Heart left ventricle (tissue), 16 donors: ENCODE results near the gene PATJ. TPM values are rescaled to one million over a fixed set of nuclear protein-coding genes. Genes with fewer than 3 reads are reported as not detected.
"Not testable (repeated sequence)": the region's sequence is repeated elsewhere in the genome, so short reads cannot be mapped to it uniquely, and the experiment has no call there.

Experiments used
- ATAC-seq, 4 donors: fragments of 200-7000 bp; cut with Tn5 transposase; one replicate each; pipeline ENCODE4 v1.9.1; 2020 to 2022; ENCODE audit warnings: moderate library complexity in 4 of 4, mild to moderate bottlenecking in 3 of 4, moderate number of reproducible peaks in 1 of 4
- DNase-seq, 5 donors: peaks; one replicate each; pipeline ENCODE4 v3.0.0-alpha.2; 2020
- H3K27ac ChIP-seq, 12 donors: fragments of 200-600 bp; sonication (generic) in 4 of 12; one replicate each; pipeline versions ENCODE4 v1.5.0 to v1.8.0; 2016 to 2022; ENCODE audit warnings: mild to moderate bottlenecking in 2 of 12
- H3K27me3 ChIP-seq, 9 donors: fragments of 200-600 bp; sonication (generic) in 2 of 9; one replicate each; pipeline versions ENCODE4 v1.5.1 to v1.8.0; 2016 to 2022; ENCODE audit warnings: mild to moderate bottlenecking in 3 of 9
- H3K36me3 ChIP-seq, 9 donors: fragments of 200-600 bp; sonication (generic) in 2 of 9; one replicate each; pipeline versions ENCODE4 v1.5.0 to v1.8.0; 2018 to 2022; ENCODE audit warnings: mild to moderate bottlenecking in 2 of 9
- H3K4me1 ChIP-seq, 12 donors: fragments of 200-600 bp; sonication (generic) in 4 of 12; one replicate each; pipeline versions ENCODE4 v1.5.0 to v1.8.0; 2016 to 2022; ENCODE audit warnings: mild to moderate bottlenecking in 3 of 12
- H3K4me3 ChIP-seq, 12 donors: fragments of 200-600 bp; sonication (generic) in 4 of 12; one replicate each; pipeline versions ENCODE4 v1.5.0 to v1.8.0; 2017 to 2022; ENCODE audit warnings: mild to moderate bottlenecking in 9 of 12, moderate library complexity in 4 of 12
- H3K9me3 ChIP-seq, 12 donors: fragments of 200-600 bp; sonication (generic) in 4 of 12; one replicate each; pipeline versions ENCODE4 v1.5.0 to v1.8.0; 2016 to 2022; ENCODE audit warnings: mild to moderate bottlenecking in 1 of 12
- POLR2A ChIP-seq, 2 donors: fragments of 450-650 bp; IDR thresholded peaks; one replicate each; pipeline ENCODE4 v1.6.1; 2017; ENCODE audit warnings: antibody characterized with exemption in 2 of 2, mild to moderate bottlenecking in 2 of 2, moderate library complexity in 2 of 2
- WGBS, 4 donors: extraction: QIAGEN DNeasy Blood & Tissue Kit in 2 of 4; methylation state at CpG; one replicate each; pipeline versions ENCODE4 v1.1.5 to v1.1.7; 2013 to 2018; 5-methylcytosine and 5-hydroxymethylcytosine counted together
- intact Hi-C, 10 donors: fragments of 100-400 bp; cut with DNase I; formaldehyde crosslinking; loops; one replicate each; pipeline versions ENCODE4 v1.11.1 to v1.14.2; 2022
- polyA plus RNA-seq, 2 donors: library from polyadenylated mRNA; stranded (reverse); fragments of 200-250 nt; gene quantifications; one replicate each; pipeline ENCODE4 v1.2.3, GENCODE V29; 2013
- total RNA-seq, 9 donors: library from RNA; depleted of rRNA in 2 of 9; stranded (reverse); fragments of >200 nt in 2 of 9; fragmentation: NEBNext Ultra II Directional in 3 of 9; extraction: Animal tissue kit (Norgen Biotek cat#: 25700) in 3 of 9; gene quantifications; one replicate each; pipeline versions ENCODE4 v1.1.0 to v1.2.4, GENCODE V29; 2016 to 2023
- TF ChIP-seq, protein P1 (sequence below), 12 donors: fragments of 200-600 bp; sonication (generic) in 4 of 12; IDR thresholded peaks; one replicate each; pipeline versions ENCODE4 v1.5.0 to v1.8.0; 2018 to 2022; ENCODE audit warnings: antibody characterized with exemption in 12 of 12, mild to moderate bottlenecking in 5 of 12
- donor health status: ischemic (EF 13 %, LVEDD 7.1; RV severe dilation, severe dysfunction).
- donor health status: healthy with polysubstance abuse.
- donor health status: DM: no; HTN: yes; CAD: no.
- donor health status: DM: no; HTN: no; CAD: no.
- donor health status: ischemic (EF 25% LVEDD 6.9; RV normal size, moderate dysfunction).
- donor health status: ischemic (EF 25% LVEDD 5.7; RV mildly dilated, moderate dysfunction).
- donor health status: healthy.
- donor health status: DM: yes; HTN: yes; CAD: no.
- donor health status: ischemic (EF 35%, LVEDD 5.7; RV mildly dilated, moderate dysfunction).
- donor health status: nonischemic (EF 11% LVEDD 7.7; RV severe dilation, severe dysfunction).
- donor health status: DM: yes; HTN: yes; CAD: no.
- donor health status: PGD.
- donor health status: ischemic (EF 29% LVEDD 5.4; RV normal size, mild dysfunction).
- donor health status: nonischemic (EF 23%, LVEDD 6.1; RV moderate dilation, normal function).

Gene PATJ
- total and polyA plus RNA-seq, 11 donors = 6.6 to 190 (median 105) TPM

- no peak for ATAC-seq
- Histone ChIP-seq H3K36me3 (no peaks in the 10 kb centered on the region), H3K27ac (no peak overlapping the region), H3K4me3 (no peak overlapping the region), H3K4me1 (peaks cover 0 to 6% (median 0%) of the 10 kb centered on the region in 12 donors), H3K9me3 (no peaks in the 10 kb centered on the region), H3K27me3 (no peaks in the 10 kb centered on the region)
- peak in 1 of 5 donors; percentile 21 for DNase-seq
- no peak for TF ChIP-seq POLR2A (IDR thresholded peaks at IDR 0.05)
- TF ChIP-seq, protein P1, sequence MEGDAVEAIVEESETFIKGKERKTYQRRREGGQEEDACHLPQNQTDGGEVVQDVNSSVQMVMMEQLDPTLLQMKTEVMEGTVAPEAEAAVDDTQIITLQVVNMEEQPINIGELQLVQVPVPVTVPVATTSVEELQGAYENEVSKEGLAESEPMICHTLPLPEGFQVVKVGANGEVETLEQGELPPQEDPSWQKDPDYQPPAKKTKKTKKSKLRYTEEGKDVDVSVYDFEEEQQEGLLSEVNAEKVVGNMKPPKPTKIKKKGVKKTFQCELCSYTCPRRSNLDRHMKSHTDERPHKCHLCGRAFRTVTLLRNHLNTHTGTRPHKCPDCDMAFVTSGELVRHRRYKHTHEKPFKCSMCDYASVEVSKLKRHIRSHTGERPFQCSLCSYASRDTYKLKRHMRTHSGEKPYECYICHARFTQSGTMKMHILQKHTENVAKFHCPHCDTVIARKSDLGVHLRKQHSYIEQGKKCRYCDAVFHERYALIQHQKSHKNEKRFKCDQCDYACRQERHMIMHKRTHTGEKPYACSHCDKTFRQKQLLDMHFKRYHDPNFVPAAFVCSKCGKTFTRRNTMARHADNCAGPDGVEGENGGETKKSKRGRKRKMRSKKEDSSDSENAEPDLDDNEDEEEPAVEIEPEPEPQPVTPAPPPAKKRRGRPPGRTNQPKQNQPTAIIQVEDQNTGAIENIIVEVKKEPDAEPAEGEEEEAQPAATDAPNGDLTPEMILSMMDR (IDR thresholded peaks at IDR 0.05) = no peak
- 43 to 56% (median 47%) methylated on average over 6 of the region's 6 CpGs for WGBS, 4 donors
- intact Hi-C loops = no loop called here
Observed at GRCh38 chr1:62180639-62181038, 438.4 kb downstream of the PATJ start.

DNA sequence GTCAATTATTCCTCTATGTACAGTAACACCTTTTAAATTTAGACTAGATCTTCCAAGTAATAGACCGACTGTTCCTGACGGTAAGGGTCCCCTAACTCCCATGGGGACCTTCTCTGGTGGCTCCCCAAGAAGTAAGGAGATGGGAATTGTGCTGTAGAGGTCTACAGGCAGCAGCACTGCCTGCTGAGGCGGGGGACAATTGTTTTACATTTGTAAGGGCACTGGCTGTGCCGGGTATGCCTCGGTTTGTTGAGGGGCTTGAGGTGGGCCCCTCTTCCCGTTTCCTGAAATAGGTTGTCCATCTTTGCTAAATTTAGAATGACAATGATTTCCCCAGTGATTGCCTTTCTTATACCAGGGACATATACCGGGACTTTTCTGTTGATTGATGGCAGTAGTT is 439.3 kb downstream of the PATJ start:
- H3K4me3 ChIP-seq = no peak overlapping the region
- ATAC-seq (no peak), DNase-seq (no peak)
- no peaks in the 10 kb centered on the region for H3K36me3 ChIP-seq
- intact Hi-C loops = no loop called here
- H3K9me3 ChIP-seq = no peaks in the 10 kb centered on the region
- 75 to 82% (median 79%) methylated on average over 7 of the region's 7 CpGs for WGBS, 4 donors
- peaks cover 0 to 6% (median 0%) of the 10 kb centered on the region in 12 donors for H3K4me1 ChIP-seq
- no peaks in the 10 kb centered on the region for H3K27me3 ChIP-seq
- H3K27ac ChIP-seq = no peak overlapping the region
- no peak for TF ChIP-seq POLR2A (IDR thresholded peaks at IDR 0.05)
- TF ChIP-seq, protein P1 (IDR thresholded peaks at IDR 0.05) = no peak

GRCh38 chr1:62182157-62182556 is 439.9 kb downstream of the PATJ start:
- H3K27me3 ChIP-seq, intact Hi-C loops, H3K36me3 ChIP-seq, ATAC-seq, DNase-seq, H3K27ac ChIP-seq, H3K4me1 ChIP-seq, H3K4me3 ChIP-seq, H3K9me3 ChIP-seq: not testable (repeated sequence)
- 64 to 76% (median 72%) methylated on average over 8 of the region's 8 CpGs for WGBS, 4 donors

DNA sequence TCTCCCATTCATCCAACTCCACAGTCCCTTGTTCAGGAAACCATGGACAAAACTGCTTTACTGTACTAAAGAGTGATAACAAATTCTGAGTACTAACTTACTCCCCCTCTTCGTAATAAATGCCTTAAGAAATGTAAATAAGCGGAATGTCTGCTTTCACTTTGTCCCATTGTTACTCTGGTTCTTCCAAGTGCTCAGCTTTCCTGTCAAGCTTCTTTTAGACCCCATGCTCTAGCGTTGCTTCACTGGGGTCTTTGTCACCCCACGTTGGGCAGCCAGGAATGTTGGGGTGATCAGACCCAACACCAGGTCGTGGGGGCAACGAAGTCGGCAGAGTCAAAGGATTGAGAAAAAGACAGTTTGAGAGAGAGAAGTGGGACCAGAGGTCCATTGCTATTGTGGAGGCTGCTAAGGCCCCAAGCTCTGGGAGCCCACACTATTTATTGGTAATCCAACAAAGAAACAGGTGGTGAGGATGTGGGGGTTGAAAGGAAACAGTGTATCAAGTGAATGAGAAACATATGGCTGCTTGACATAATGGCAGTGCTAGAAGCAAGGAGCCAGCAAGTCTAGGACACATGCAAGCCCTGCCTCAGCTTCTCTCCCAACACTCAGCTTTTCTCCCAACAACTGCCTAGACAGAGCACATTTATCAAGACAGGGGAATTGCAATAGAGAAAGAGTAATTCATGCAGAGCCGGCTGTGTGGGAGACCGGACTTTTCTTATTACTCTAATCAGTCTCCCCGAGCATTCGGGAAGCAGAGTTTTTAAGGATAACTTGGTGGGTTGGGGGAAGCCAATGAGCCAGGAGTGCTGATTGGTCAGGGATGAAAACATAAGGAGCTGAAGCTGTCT is 441.1 kb downstream of the PATJ start:
- H3K27me3 ChIP-seq, H3K36me3 ChIP-seq, H3K4me1 ChIP-seq, DNase-seq, H3K4me3 ChIP-seq, H3K27ac ChIP-seq, H3K9me3 ChIP-seq, intact Hi-C loops, ATAC-seq: not testable (repeated sequence)
- 69 to 79% (median 75%) methylated on average over 11 of the region's 11 CpGs for WGBS, 4 donors

GRCh38 chr1:62184336-62184735 is 442.1 kb downstream of the PATJ start:
- intact Hi-C loops = no loop called here
- no peak for TF ChIP-seq POLR2A (IDR thresholded peaks at IDR 0.05)
- TF ChIP-seq, protein P1 (IDR thresholded peaks at IDR 0.05) = no peak
- WGBS, 4 donors = 89 to 97% (median 92%) methylated on average over 7 of the region's 7 CpGs
- Histone ChIP-seq H3K27ac (no peak overlapping the region), H3K9me3 (no peaks in the 10 kb centered on the region), H3K27me3 (no peaks in the 10 kb centered on the region), H3K4me3 (no peak overlapping the region), H3K36me3 (no peaks in the 10 kb centered on the region), H3K4me1 (peaks cover 0 to 6% (median 0%) of the 10 kb centered on the region in 12 donors)
- ATAC-seq (no peak), DNase-seq (no peak)

- DNase-seq, H3K4me3 ChIP-seq, ATAC-seq, intact Hi-C loops, H3K36me3 ChIP-seq, H3K9me3 ChIP-seq, H3K27me3 ChIP-seq, H3K4me1 ChIP-seq, H3K27ac ChIP-seq: not testable (repeated sequence)
- 94 to 98% (median 96%) methylated on average over 6 of the region's 6 CpGs for WGBS, 4 donors
Observed at GRCh38 chr1:62185233-62185632, 443.0 kb downstream of the PATJ start.
